Hematopoietic multipotent progenitor cell (in vitro differentiated cells): ENCODE results near the gene ZNF324. TPM values are rescaled to one million over a fixed set of nuclear protein-coding genes. Genes with fewer than 3 reads are reported as not detected.
"Not testable (repeated sequence)": the region's sequence is repeated elsewhere in the genome, so short reads cannot be mapped to it uniquely, and the experiment has no call there.

Experiments used
- DNase-seq, 3 donors: peaks; one replicate each; pipeline ENCODE4 v3.0.0-alpha.2; 2011 to 2015; ENCODE audit warnings: low read depth in 2 of 3, low spot score in 2 of 3
- total RNA-seq: library from RNA; depleted of rRNA; stranded (reverse); fragments of >200 nt; gene quantifications from one replicate; pipeline ENCODE4 v1.2.3, GENCODE V29; 2012

Gene ZNF324
- total RNA-seq, result 21.3 TPM

- DNase-seq, result peak; percentile 88 to 97 (median 96)
These were observed at the start of gene ZNF324 for GRCh38 chr19:58466760-58467589. Gene ZNF324, plus strand, starts transcription at chr19:58467080. Its CDS starts 2,106 bp downstream, at chr19:58469186.

GRCh38 chr19:58428617-58429016 lies 38.3 kb upstream of the ZNF324 start:
- DNase-seq, result no peak

GRCh38 chr19:58429745-58430144 lies 37.1 kb upstream of the ZNF324 start:
- no peak for DNase-seq

DNA sequence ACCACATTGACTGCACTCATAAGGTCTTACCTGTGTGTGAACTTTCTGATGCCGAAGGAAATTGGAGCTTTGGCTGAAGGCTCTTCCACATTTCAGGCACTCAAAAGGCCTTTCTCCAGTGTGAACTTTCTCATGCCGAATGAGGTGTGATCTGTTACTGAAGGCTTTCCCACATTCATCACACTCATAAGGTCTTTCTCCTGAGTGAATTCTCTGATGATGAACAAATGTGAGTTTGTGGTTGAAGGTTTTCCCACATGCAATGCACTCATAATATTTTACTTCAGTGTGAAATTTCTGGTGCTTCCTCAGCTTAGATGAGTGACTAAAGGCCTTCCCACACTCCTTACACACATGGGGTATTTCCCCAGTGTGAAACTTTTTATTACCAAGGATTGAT lies 32.7 kb upstream of the ZNF324 start:
- peak in 1 of 3 donors; percentile 21 for DNase-seq

- peak; percentile 88 to 100 (median 100) for DNase-seq
These were observed 27.0 kb upstream of the ZNF324 start, which contains the start of gene ZNF132 for GRCh38 chr19:58439576-58440554. Gene ZNF132, minus strand, starts transcription at chr19:58440153. Its CDS starts 332 bp downstream, at chr19:58439821.

DNA sequence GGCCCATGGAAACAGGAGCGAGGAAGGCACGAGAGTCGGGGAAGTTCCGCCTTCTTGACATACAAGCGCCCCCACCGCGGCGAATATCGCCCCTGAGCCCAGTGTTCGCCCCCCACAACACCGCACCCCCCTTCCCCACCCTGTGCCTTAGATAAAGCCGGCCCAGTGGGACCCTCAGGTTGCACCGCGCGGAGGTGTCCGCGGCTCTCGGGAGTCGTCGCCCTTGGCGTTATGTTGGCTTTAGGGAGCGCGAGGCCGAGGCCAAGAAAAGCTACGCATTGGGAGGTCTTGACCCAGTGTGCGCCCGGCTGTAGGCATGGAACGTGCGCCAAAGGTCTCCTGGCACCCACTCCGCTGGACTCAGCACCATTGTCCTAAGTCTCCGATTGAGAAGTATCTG lies 26.3 kb upstream of the ZNF324 start:
- no peak for DNase-seq

- not testable (repeated sequence) for DNase-seq
These were observed 23.9 kb upstream of the ZNF324 start for GRCh38 chr19:58442986-58443385.

GRCh38 chr19:58448860-58449259 lies 18.0 kb upstream of the ZNF324 start:
- DNase-seq, result not testable (repeated sequence)

DNA sequence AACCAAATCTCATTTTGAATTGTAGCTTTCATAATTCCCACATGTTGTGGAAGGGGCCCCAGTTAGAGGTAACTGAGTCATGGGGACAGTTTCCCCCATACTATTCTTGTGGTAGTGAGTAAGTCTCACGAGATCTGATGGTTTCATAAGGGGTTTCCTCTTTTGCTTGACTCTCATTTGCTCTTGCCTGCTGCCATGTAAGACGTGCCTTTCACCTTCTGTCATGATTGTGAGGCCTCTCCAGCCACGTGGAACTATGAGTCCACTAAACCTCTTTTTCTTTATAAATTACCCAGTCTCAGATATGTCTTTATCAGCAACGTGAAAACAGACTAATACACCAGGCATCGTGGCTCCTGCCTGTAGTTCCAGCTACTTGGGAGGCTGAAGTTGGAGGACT lies 16.9 kb upstream of the ZNF324 start:
- not testable (repeated sequence) for DNase-seq

DNA sequence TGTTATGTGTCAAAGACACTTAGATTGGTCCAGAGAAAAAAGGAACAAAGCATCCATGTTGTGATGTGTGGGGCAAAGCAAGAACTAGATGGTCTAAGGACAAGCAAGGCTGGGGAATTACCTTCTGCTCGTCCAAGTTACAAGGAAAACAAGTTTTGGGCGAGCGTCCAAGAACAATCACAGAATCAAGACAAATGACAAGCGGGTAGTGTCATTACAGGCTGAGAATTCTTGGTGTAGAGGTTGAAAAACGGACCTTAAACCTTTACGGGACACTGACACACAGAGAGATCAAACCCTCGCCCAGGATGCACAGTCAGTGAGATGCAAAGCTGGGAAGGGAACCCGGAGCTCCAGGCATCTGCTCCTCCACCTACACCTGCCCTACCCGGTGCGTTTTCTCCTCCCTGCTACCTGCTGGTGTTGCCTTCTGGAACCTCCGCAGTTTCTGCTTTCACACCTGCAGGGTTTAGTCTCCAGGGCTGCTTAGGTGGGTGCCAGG lies 16.0 kb upstream of the ZNF324 start:
- no peak for DNase-seq

DNA sequence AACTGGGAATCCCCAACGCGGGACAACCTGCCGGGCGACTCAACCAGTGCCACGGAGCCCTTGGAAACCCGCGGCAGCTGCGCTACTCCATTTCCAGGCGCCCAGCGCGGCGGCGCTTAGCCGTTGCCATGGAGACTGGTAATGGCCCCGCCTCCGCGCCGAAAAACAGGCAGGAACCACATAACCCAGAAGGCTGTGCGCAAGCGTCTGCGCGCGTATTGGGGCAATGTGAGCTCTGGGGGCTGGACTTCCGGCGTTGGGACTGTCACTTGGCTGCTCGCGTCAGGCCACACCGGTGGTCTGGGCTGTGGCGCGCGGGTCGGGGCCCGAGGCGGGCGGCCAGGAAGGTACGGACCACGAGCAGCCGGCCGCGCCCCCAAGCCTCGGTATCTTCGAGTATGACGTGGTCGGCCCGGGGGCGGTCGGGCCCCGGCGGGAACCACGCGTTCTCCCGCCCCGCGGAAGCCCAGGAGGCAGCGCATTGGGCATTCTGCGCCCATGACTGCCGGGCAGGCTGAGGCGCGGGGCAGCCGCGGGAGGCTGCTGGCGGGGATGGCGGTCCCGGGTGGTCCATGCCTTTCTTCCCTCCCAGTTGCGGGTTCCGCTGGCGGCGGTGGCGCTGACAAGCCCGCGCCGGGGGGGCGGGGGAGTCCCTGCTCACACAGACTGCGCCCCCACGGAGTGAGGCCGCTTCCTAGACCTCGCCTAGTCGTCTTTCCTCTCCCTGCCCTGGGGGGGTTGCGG lies 15.3 kb upstream of the ZNF324 start, which contains the start of gene ZNF324B:
TSS of gene ZNF324B (plus strand) at position 265 of the 744 bp plus-strand sequence. CDS start 2,080 bp downstream, outside the sequence.
- DNase-seq, result peak; percentile 85 to 98 (median 96)

- no peak for DNase-seq
These were observed 13.1 kb upstream of the ZNF324 start for GRCh38 chr19:58453743-58454142.

- no peak for DNase-seq
These were observed 11.6 kb upstream of the ZNF324 start for GRCh38 chr19:58455306-58455705.

GRCh38 chr19:58456111-58456510 lies 10.8 kb upstream of the ZNF324 start:
- no peak for DNase-seq

DNA sequence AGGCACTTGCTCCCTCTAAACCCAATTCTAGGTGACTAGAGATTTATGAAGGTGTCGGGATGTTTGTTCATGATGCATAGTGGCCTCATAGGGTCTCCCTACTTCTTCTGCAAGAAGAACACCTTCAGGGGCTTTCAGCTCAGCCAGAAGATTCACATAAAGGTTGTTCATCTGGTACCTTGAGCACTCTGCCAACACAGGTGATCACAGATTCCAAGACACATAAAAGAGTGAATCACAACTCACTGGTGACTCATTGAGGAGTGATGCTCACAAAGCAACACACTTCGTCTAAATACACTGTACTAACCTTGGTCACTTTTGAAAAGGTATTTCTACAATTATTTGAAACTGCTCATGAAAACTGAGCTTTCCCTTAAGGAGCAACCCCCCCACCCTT lies 6.8 kb upstream of the ZNF324 start:
- no peak for DNase-seq

GRCh38 chr19:58466089-58466759 lies 656 bp upstream of the ZNF324 start:
- DNase-seq, result no peak

- DNase-seq, result no peak
These were observed 1.4 kb downstream of the ZNF324 start for GRCh38 chr19:58468216-58468839.

DNA sequence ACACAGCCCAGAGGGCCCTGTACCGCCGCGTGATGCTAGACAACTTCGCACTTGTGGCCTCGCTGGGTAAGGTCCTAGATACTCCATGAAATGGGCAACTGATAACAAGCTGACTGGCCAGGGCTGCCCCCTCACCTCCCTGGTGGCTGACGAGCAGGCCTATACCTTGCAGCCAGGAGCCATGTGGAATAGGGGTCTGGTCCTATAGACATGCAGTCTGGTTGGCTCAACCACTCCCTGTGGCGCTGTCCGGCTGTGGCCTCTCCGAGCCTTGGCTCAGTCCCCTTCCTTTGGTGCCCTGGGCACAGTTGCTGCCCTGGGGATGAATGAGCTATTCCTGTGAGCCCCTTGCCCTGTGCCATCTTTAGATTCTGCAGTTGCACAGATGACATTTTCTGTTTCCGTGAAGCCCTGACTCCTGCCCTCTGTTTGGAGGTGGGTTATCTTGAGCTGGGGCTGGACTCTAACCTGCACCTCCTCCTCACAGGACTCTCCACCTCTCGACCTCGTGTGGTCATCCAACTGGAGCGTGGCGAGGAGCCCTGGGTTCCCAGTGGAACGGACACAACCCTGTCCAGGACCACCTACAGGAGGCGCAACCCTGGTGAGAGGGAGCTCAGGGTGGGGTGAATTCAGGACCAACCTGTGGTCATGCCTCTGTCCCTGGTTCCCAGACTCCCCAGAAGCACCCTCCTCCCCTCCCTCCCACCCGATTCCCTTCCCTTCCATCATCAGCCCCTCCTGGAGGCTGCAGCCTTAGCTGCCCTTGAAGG lies 2.5 kb downstream of the ZNF324 start:
- no peak for DNase-seq
